Glomerular visceral epithelial cell (primary cell): Measurements from ENCODE around the gene NEU2.
"Not testable (repeated sequence)": the region's sequence is repeated elsewhere in the genome, so short reads cannot be mapped to it uniquely, and the experiment has no call there.

ENCODE experiments used
- DNase-seq: peaks from one replicate; pipeline ENCODE4 v3.0.0-alpha.2; 2016; ENCODE audit errors: extremely low spot score

The NEU2 gene

GRCh38 chr2:233010569-233011267, 21.8 kb upstream of the NEU2 start:
- DNase-seq, result no peak

GRCh38 chr2:233011268-233011650, 21.2 kb upstream of the NEU2 start:
- DNase-seq, result no peak

GRCh38 chr2:233011702-233012131, 20.8 kb upstream of the NEU2 start:
- no peak for DNase-seq

GRCh38 chr2:233012301-233012971, 20.0 kb upstream of the NEU2 start:
- no peak for DNase-seq

GRCh38 chr2:233013027-233013461, 19.4 kb upstream of the NEU2 start, which contains the start of gene NGEF:
Gene NGEF, minus strand, starts transcription at chr2:233013256. Its CDS starts 38,366 bp downstream, at chr2:232974890.
- no peak for DNase-seq

GRCh38 chr2:233013650-233014049, 18.8 kb upstream of the NEU2 start:
- DNase-seq, result no peak

GRCh38 chr2:233015019-233015645, 17.3 kb upstream of the NEU2 start:
- DNase-seq, result no peak

- no peak for DNase-seq
Observed at GRCh38 chr2:233017947-233018346, 14.5 kb upstream of the NEU2 start.

GRCh38 chr2:233019610-233020009, 12.9 kb upstream of the NEU2 start:
- DNase-seq, result not testable (repeated sequence)

- DNase-seq, result no peak
Observed at GRCh38 chr2:233020454-233020853, 12.0 kb upstream of the NEU2 start.

GRCh38 chr2:233021771-233022170, 10.7 kb upstream of the NEU2 start:
- DNase-seq, result peak; percentile 13

- DNase-seq, result no peak
Observed at GRCh38 chr2:233022561-233022960, 9.9 kb upstream of the NEU2 start.

- DNase-seq, result no peak
Observed at GRCh38 chr2:233023007-233023760, 9.3 kb upstream of the NEU2 start.

GRCh38 chr2:233023761-233024410, 8.6 kb upstream of the NEU2 start:
- no peak for DNase-seq

- no peak for DNase-seq
Observed at GRCh38 chr2:233025706-233026105, 6.8 kb upstream of the NEU2 start.

- DNase-seq, result peak; percentile 24
Observed at GRCh38 chr2:233026198-233026813, 6.2 kb upstream of the NEU2 start.

- DNase-seq, result peak; percentile 7
Observed at GRCh38 chr2:233029321-233029720, 3.2 kb upstream of the NEU2 start.

GRCh38 chr2:233031556-233032500, 644 bp upstream of the NEU2 start:
- DNase-seq, result no peak

GRCh38 chr2:233033672-233034071, 1.2 kb downstream of the NEU2 start:
- peak; percentile 42 for DNase-seq
